K562 (cell line): ENCODE measurements around the gene TRIM37. TPM values are rescaled to one million over a fixed set of nuclear protein-coding genes. Genes with fewer than 3 reads are reported as not detected.

Experiments
- CBX1 ChIP-seq: sonication (generic); IDR thresholded peaks from 2 replicates; pipeline ENCODE4 v1.6.1; 2016; ENCODE audit warnings: antibody characterized with exemption, low read depth, mild to moderate bottlenecking
- CHD2 ChIP-seq: IDR thresholded peaks from 2 replicates; pipeline ENCODE4 v1.6.1; 2011; ENCODE audit warnings: low read depth, low read length
- CREBBP ChIP-seq: IDR thresholded peaks from one replicate; pipeline ENCODE4 v1.6.1; 2012; ENCODE audit warnings: low read depth, mild to moderate bottlenecking, control low read depth, inconsistent platforms, low read length
- DACH1 ChIP-seq: fragments of 450-650 bp; IDR thresholded peaks from 2 replicates; pipeline ENCODE4 v1.6.1; 2018; ENCODE audit not compliant: partially characterized antibody
- DDX20 ChIP-seq: fragments of 450-650 bp; IDR thresholded peaks from 2 replicates; pipeline ENCODE4 v1.6.1; 2016; ENCODE audit warnings: missing genetic modification characterization, low read depth, mild to moderate bottlenecking, missing compliant biosample characterization, moderate library complexity
- GATAD2B ChIP-seq: fragments of 450-650 bp; IDR thresholded peaks from 2 replicates; pipeline ENCODE4 v1.6.1; 2017; ENCODE audit warnings: mild to moderate bottlenecking, borderline replicate concordance
- JUN ChIP-seq, 2 experiments: sonication (generic) in 1 of 2; formaldehyde crosslinking in 1 of 2; IDR thresholded peaks; 2 replicates each; pipeline versions ENCODE4 v1.6.1 to v1.8.0; 2012 to 2022; ENCODE audit warnings: borderline replicate concordance in 2 of 2, mild to moderate bottlenecking in 2 of 2, improper control_type of control experiment in 1 of 2, low read depth in 1 of 2, low read length in 1 of 2, missing genetic modification reagents in 1 of 2
- L3MBTL2 ChIP-seq: fragments of 450-650 bp; IDR thresholded peaks from 2 replicates; pipeline ENCODE4 v1.6.1; 2016; ENCODE audit warnings: mild to moderate bottlenecking, moderate library complexity
- MIER1 ChIP-seq: fragments of 450-650 bp; IDR thresholded peaks from 2 replicates; pipeline ENCODE4 v1.6.1; 2016; ENCODE audit warnings: antibody characterized with exemption, mild to moderate bottlenecking, low read depth
- NFXL1 ChIP-seq: fragments of 450-650 bp; formaldehyde crosslinking; IDR thresholded peaks from 2 replicates; pipeline ENCODE4 v1.4.0; 2021; ENCODE audit warnings: mild to moderate bottlenecking
- SNIP1 ChIP-seq: fragments of 450-650 bp; IDR thresholded peaks from 2 replicates; pipeline ENCODE4 v1.7.1; 2017; ENCODE audit warnings: low read depth, mild to moderate bottlenecking
- SP2 ChIP-seq: IDR thresholded peaks from 2 replicates; pipeline ENCODE4 v1.6.1; 2011; ENCODE audit warnings: mild to moderate bottlenecking, low read depth, low read length, moderate library complexity; ENCODE audit not compliant: poor library complexity, severe bottlenecking; ENCODE audit errors: extremely low read depth
- ZNF121 ChIP-seq: sonication (generic); formaldehyde crosslinking; conservative IDR thresholded peaks from 2 replicates; pipeline ENCODE4 v1.8.0; 2022; ENCODE audit warnings: missing genetic modification reagents
- ZNF41 ChIP-seq: fragments of 250-450 bp; sonication (Bioruptor Pico); conservative IDR thresholded peaks from 2 replicates; pipeline ENCODE4 v1.4.0; 2020; ENCODE audit warnings: mild to moderate bottlenecking
- ZNF444 ChIP-seq: fragments of 250-450 bp; sonication (Bioruptor Pico); IDR thresholded peaks from 2 replicates; pipeline ENCODE4 v1.4.0; 2020; ENCODE audit warnings: mild to moderate bottlenecking, moderate library complexity
- ZNF696 ChIP-seq: fragments of 250-450 bp; sonication (Bioruptor Pico); conservative IDR thresholded peaks from 2 replicates; pipeline ENCODE4 v1.4.0; 2020; ENCODE audit warnings: mild to moderate bottlenecking, moderate library complexity
- ZNF699 ChIP-seq: fragments of 250-450 bp; sonication (Bioruptor Pico); IDR thresholded peaks from 2 replicates; pipeline ENCODE4 v1.8.0; 2021; ENCODE audit warnings: mild to moderate bottlenecking, moderate library complexity; ENCODE audit not compliant: insufficient replicate concordance
- ZNF830 ChIP-seq: fragments of 250-450 bp; sonication (Bioruptor Pico); IDR thresholded peaks from 2 replicates; pipeline ENCODE4 v1.5.0; 2021; ENCODE audit warnings: mild to moderate bottlenecking
- polyA plus RNA-seq, 8 experiments: library from polyadenylated mRNA; depleted of rRNA in 4 of 8; stranded (reverse) in 5 of 8; unstranded in 3 of 8; fragments of >200 nt; fragmentation: Nextera tagmentation in 2 of 8; fragmentation: Illumina TruSeq in 1 of 8; extraction: Ambion mirVana in 2 of 8; extraction: Trizol in 1 of 8; gene quantifications; 2 replicates each; pipeline versions ENCODE4 v1.2.1 to v1.2.3, GENCODE V29; 2011 to 2014; ENCODE audit warnings: inconsistent platforms in 1 of 8, missing spikeins in 1 of 8
- total RNA-seq, 7 experiments: library from RNA; depleted of rRNA in 6 of 7; stranded (reverse); fragments of >200 nt in 6 of 7; fragmentation: Illumina TruSeq in 2 of 7; extraction: Trizol in 2 of 7; gene quantifications; 2 replicates each; pipeline versions ENCODE4 v1.2.1 to v1.2.3, GENCODE V29; 2011 to 2021; ENCODE audit warnings: low replicate concordance in 1 of 7
- TF ChIP-seq, protein P1 (sequence below): fragments of 250-450 bp; sonication (Bioruptor Pico); IDR thresholded peaks from 2 replicates; pipeline ENCODE4 v1.8.0; 2022; ENCODE audit warnings: inconsistent platforms, mild to moderate bottlenecking, moderate library complexity, borderline replicate concordance
- TF ChIP-seq, protein P2 (sequence below): fragments of 450-650 bp; IDR thresholded peaks from 2 replicates; pipeline ENCODE4 v1.6.1; 2018; ENCODE audit not compliant: partially characterized antibody
- TF ChIP-seq, protein P3 (sequence below): fragments of 250-450 bp; sonication (Bioruptor Pico); IDR thresholded peaks from 2 replicates; pipeline ENCODE4 v1.5.0; 2020; ENCODE audit warnings: mild to moderate bottlenecking

TRIM37 gene
- total and polyA plus RNA-seq, 9 of the 15 experiments (the other 6 are each of a cell fraction or from before 2014, with no cell fraction given) = 4.5 to 31.4 (median 23.8) TPM

DNA sequence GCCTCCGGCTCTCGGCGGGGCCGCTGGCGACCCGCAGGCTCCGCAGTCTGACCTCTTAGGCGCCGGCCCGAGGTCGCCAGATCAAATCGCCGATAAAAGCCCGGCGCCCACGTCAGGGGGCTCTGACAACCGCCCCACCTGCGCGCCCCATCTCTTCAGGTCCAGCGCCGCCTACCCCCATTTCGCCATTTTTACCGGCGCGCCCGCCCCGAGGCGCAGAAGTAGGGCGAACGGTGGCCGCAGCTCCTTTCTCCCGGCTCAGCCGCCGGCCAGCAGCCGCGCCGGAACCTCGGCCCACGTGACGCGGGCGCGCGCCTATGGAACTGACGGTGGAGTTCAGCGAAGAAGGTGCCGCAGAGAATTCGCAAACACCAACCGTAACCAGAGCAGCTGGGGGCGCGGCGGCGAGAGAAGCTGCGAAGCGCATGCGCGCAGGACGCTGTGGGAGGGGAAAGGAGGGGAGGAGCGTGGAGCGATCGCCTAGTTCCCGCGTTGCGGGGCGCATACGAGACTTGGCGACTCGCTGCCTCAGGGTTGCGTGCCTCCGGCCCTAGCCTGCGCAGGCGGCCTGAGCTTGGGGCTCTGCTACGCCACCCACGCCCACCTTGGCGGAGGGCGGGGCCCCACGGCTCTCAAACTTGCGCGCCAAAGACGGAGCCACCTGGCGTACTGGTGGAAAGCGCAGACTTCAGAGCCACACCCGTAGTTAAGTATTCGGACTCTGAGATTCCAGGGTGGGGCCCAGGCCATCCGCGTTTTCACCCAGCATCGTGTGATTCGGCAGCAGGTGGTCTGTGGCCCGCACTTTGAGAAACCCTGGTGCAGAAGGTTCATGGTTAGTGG lies at the start of gene TRIM37 (continued):
- TF ChIP-seq SP2 (no peak), ZNF41 (no peak), CBX1 (no peak; the same call in 1 of the 2 replicates), NFXL1 (CRISPR knock-in tag) (no peak), DDX20 (tag) (no peak), ZNF121 (CRISPR knock-in tag) (no peak), L3MBTL2 (peak; percentile 93), MIER1 (no peak), GATAD2B (no peak), ZNF830 (CRISPR knock-in tag) (no peak), SNIP1 (no peak), JUN (IDR thresholded peaks at IDR 0.05; ENCODE audit: borderline replicate concordance, low read depth, low read length) (peak; percentile 40; the same call in 1 of the 2 replicates), JUN (CRISPR knock-in tag; IDR thresholded peaks at IDR 0.05; ENCODE audit: borderline replicate concordance) (0 out of 2 replicates have a peak, but pooled peaks have one; percentile 60), ZNF696 (CRISPR knock-in tag) (no peak), CHD2 (peak; percentile 97), ZNF699 (no peak), CREBBP (no peak), ZNF444 (CRISPR knock-in tag) (no peak), DACH1 (peak; percentile 19)
- TF ChIP-seq, protein P1, sequence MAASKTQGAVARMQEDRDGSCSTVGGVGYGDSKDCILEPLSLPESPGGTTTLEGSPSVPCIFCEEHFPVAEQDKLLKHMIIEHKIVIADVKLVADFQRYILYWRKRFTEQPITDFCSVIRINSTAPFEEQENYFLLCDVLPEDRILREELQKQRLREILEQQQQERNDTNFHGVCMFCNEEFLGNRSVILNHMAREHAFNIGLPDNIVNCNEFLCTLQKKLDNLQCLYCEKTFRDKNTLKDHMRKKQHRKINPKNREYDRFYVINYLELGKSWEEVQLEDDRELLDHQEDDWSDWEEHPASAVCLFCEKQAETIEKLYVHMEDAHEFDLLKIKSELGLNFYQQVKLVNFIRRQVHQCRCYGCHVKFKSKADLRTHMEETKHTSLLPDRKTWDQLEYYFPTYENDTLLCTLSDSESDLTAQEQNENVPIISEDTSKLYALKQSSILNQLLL (CRISPR knock-in tag) = no peak
- TF ChIP-seq, protein P2, sequence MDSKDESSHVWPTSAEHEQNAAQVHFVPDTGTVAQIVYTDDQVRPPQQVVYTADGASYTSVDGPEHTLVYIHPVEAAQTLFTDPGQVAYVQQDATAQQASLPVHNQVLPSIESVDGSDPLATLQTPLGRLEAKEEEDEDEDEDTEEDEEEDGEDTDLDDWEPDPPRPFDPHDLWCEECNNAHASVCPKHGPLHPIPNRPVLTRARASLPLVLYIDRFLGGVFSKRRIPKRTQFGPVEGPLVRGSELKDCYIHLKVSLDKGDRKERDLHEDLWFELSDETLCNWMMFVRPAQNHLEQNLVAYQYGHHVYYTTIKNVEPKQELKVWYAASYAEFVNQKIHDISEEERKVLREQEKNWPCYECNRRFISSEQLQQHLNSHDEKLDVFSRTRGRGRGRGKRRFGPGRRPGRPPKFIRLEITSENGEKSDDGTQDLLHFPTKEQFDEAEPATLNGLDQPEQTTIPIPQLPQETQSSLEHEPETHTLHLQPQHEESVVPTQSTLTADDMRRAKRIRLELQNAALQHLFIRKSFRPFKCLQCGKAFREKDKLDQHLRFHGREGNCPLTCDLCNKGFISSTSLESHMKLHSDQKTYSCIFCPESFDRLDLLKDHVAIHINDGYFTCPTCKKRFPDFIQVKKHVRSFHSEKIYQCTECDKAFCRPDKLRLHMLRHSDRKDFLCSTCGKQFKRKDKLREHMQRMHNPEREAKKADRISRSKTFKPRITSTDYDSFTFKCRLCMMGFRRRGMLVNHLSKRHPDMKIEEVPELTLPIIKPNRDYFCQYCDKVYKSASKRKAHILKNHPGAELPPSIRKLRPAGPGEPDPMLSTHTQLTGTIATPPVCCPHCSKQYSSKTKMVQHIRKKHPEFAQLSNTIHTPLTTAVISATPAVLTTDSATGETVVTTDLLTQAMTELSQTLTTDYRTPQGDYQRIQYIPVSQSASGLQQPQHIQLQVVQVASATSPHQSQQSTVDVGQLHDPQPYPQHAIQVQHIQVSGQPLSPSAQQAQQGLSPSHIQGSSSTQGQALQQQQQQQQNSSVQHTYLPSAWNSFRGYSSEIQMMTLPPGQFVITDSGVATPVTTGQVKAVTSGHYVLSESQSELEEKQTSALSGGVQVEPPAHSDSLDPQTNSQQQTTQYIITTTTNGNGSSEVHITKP = peak; percentile 59
- TF ChIP-seq, protein P3, sequence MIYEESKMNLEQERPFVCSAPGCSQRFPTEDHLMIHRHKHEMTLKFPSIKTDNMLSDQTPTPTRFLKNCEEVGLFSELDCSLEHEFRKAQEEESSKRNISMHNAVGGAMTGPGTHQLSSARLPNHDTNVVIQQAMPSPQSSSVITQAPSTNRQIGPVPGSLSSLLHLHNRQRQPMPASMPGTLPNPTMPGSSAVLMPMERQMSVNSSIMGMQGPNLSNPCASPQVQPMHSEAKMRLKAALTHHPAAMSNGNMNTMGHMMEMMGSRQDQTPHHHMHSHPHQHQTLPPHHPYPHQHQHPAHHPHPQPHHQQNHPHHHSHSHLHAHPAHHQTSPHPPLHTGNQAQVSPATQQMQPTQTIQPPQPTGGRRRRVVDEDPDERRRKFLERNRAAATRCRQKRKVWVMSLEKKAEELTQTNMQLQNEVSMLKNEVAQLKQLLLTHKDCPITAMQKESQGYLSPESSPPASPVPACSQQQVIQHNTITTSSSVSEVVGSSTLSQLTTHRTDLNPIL (CRISPR knock-in tag) = no peak
